HUES48 (cell line): ENCODE data around the gene PATE3.

Experiments
- H3K27ac ChIP-seq: one replicate; pipeline ENCODE4 v1.7.0; 2013; ENCODE audit warnings: low read depth, low read length, inconsistent platforms
- H3K27me3 ChIP-seq: 2 replicates; pipeline ENCODE4 v1.6.1; 2013; ENCODE audit warnings: mild to moderate bottlenecking, low read length; ENCODE audit not compliant: control insufficient read depth, insufficient read depth
- H3K36me3 ChIP-seq: 2 replicates; pipeline ENCODE4 v1.6.1; 2013; ENCODE audit warnings: low read length; ENCODE audit not compliant: control insufficient read depth, insufficient read depth
- H3K4me1 ChIP-seq: 2 replicates; pipeline ENCODE4 v1.6.1; 2013; ENCODE audit warnings: mild to moderate bottlenecking, low read length; ENCODE audit not compliant: control insufficient read depth, insufficient read depth
- H3K4me3 ChIP-seq: 2 replicates; pipeline ENCODE4 v1.5.1; 2013; ENCODE audit warnings: mild to moderate bottlenecking, low read depth, low read length
- H3K9ac ChIP-seq: 2 replicates; pipeline ENCODE4 v1.6.1; 2013; ENCODE audit warnings: mild to moderate bottlenecking, low read depth, low read length, moderate library complexity
- H3K9me3 ChIP-seq: 2 replicates; pipeline ENCODE4 v1.6.1; 2013; ENCODE audit warnings: low read length; ENCODE audit not compliant: control insufficient read depth, insufficient read depth

PATE3 gene

DNA sequence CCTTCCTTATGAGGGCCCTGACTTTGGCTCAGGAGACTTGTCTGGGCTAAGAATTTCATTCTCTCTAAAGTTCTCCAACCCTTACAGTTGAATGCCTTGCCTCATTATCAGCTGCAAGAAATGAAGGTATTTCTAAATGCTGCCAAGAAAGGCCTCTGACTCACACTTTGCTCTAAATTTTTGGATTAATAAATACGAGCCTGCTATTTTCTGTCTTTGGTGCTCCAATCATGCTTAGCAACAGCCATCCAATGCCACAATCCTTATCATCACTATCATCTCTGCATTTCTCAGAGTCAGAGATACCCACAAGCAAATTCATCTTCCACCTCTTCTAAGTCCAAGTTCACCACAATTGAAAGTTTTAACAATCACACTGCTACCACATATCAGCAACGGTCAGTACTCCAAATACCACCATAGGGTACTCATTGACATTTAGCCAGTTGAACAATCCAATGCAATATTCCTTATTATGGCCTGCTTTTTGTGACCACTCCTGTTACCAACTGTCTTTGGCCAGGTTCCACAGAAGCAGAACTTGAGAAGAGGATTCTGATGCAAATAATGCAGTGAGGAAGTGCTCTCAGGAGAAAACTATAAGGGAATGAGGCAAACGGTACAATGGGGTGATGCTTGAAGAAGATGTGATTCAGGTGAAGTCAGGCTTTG lies 15.0 kb upstream of the PATE3 start:
- Histone ChIP-seq H3K27me3 (no peaks in the 10 kb centered on the region), H3K4me1 (no peaks in the 10 kb centered on the region), H3K4me3 (no peak overlapping the region), H3K36me3 (no peaks in the 10 kb centered on the region), H3K9me3 (no peaks in the 10 kb centered on the region), H3K27ac (no peak overlapping the region), H3K9ac (no peak overlapping the region)

GRCh38 chr11:125773516-125773915 lies 14.4 kb upstream of the PATE3 start:
- Histone ChIP-seq H3K27ac (no peak overlapping the region), H3K4me1 (no peaks in the 10 kb centered on the region), H3K9me3 (no peaks in the 10 kb centered on the region), H3K36me3 (no peaks in the 10 kb centered on the region), H3K9ac (no peak overlapping the region), H3K27me3 (no peaks in the 10 kb centered on the region), H3K4me3 (no peak overlapping the region)

DNA sequence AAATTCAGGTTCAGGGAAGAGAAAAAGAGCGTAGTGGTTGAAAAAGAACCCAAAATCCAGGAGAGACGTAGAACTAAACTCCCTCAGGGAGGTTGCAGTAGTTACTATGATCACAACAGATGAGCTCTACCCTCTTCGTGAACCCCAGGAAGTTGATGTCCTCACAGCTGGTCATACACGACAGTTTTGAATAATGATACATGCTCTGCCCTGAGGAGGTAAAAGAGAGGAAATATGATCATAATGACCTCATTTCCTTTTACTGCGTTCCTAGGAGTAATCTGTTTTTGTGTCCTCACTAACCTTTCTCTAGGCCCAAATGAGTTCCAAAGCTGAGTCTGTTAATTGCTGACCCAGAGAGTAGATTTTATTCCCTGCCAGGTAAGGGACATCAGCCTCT lies 10.6 kb upstream of the PATE3 start:
- H3K9ac ChIP-seq: no peak overlapping the region
- H3K27me3 ChIP-seq: no peaks in the 10 kb centered on the region
- no peaks in the 10 kb centered on the region for H3K36me3 ChIP-seq
- H3K9me3 ChIP-seq: no peaks in the 10 kb centered on the region
- no peak overlapping the region for H3K27ac ChIP-seq
- H3K4me1 ChIP-seq: no peaks in the 10 kb centered on the region
- no peak overlapping the region for H3K4me3 ChIP-seq

GRCh38 chr11:125778728-125779127 lies 9.2 kb upstream of the PATE3 start, which contains the start of gene PATE2:
TSS of gene PATE2 (minus strand) at chr11:125778828. CDS start at chr11:125778773, 55 bp downstream.
- Histone ChIP-seq H3K27me3 (no peaks in the 10 kb centered on the region), H3K9ac (no peak within 1 kb of the TSS), H3K36me3 (no peaks in the 10 kb centered on the region), H3K9me3 (no peaks in the 10 kb centered on the region), H3K4me1 (no peaks in the 10 kb centered on the region), H3K27ac (no peak within 1 kb of the TSS), H3K4me3 (no peak within 1 kb of the TSS)

GRCh38 chr11:125784678-125785077 lies 3.2 kb upstream of the PATE3 start:
- H3K27me3 ChIP-seq: no peaks in the 10 kb centered on the region
- H3K36me3 ChIP-seq: no peaks in the 10 kb centered on the region

GRCh38 chr11:125790825-125791224 lies 2.9 kb downstream of the PATE3 start:
- Histone ChIP-seq H3K4me3 (no peak overlapping the region), H3K36me3 (no peaks in the 10 kb centered on the region), H3K27me3 (no peaks in the 10 kb centered on the region), H3K9ac (no peak overlapping the region), H3K9me3 (peaks cover 6% of the 10 kb centered on the region; the same call in 1 of the 2 replicates), H3K4me1 (no peaks in the 10 kb centered on the region), H3K27ac (no peak overlapping the region)

More at GRCh38 chr11:125784678-125785077, 3.2 kb upstream of the PATE3 start:
- Histone ChIP-seq H3K9ac (no peak overlapping the region), H3K9me3 (no peaks in the 10 kb centered on the region), H3K4me1 (no peaks in the 10 kb centered on the region), H3K27ac (no peak overlapping the region), H3K4me3 (no peak overlapping the region)

- Histone ChIP-seq H3K4me1 (peaks cover 9% of the 10 kb centered on the region), H3K9ac (no peak overlapping the region), H3K36me3 (no peaks in the 10 kb centered on the region), H3K9me3 (peaks cover 10% of the 10 kb centered on the region), H3K4me3 (no peak overlapping the region), H3K27ac (peak overlapping the region; percentile 35), H3K27me3 (no peaks in the 10 kb centered on the region)
These were observed 9.7 kb downstream of the PATE3 start for GRCh38 chr11:125797641-125798040.

DNA sequence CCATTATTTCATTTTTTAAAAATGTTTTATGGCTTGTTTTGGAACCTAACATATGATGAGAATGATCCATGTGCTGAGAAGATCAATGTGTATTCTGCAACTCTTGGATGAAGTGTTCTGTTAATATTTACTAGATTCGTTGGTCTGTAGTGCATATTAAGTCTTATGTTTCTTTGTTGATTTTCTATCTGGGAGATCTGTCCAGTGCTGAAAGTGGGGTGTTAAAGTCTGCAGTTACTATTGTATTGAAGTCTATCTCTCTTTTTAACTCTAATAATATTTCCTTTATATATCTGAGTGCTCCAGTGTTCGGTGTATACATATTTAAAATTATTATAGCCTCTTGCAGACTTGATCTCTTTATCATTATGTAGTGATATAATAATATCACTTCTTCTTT lies 11.9 kb downstream of the PATE3 start:
- Histone ChIP-seq H3K27me3 (no peaks in the 10 kb centered on the region), H3K4me1 (peaks cover 9% of the 10 kb centered on the region), H3K9ac (no peak overlapping the region), H3K4me3 (no peak overlapping the region), H3K36me3 (no peaks in the 10 kb centered on the region), H3K27ac (no peak overlapping the region), H3K9me3 (peaks cover 4% of the 10 kb centered on the region; the same call in 1 of the 2 replicates)

- no peaks in the 10 kb centered on the region for H3K27me3 ChIP-seq
- peaks cover 4% of the 10 kb centered on the region; the same call in 1 of the 2 replicates for H3K9me3 ChIP-seq
- no peak overlapping the region for H3K4me3 ChIP-seq
- H3K27ac ChIP-seq: no peak overlapping the region
- peaks cover 9% of the 10 kb centered on the region for H3K4me1 ChIP-seq
- H3K36me3 ChIP-seq: no peaks in the 10 kb centered on the region
- H3K9ac ChIP-seq: no peak overlapping the region
These were observed 14.5 kb downstream of the PATE3 start for GRCh38 chr11:125802387-125802786.

GRCh38 chr11:125807909-125808308 lies 20.0 kb downstream of the PATE3 start:
- Histone ChIP-seq H3K4me3 (no peak overlapping the region), H3K9me3 (no peaks in the 10 kb centered on the region), H3K27me3 (no peaks in the 10 kb centered on the region), H3K9ac (no peak overlapping the region), H3K27ac (no peak overlapping the region), H3K4me1 (no peaks in the 10 kb centered on the region), H3K36me3 (no peaks in the 10 kb centered on the region)

DNA sequence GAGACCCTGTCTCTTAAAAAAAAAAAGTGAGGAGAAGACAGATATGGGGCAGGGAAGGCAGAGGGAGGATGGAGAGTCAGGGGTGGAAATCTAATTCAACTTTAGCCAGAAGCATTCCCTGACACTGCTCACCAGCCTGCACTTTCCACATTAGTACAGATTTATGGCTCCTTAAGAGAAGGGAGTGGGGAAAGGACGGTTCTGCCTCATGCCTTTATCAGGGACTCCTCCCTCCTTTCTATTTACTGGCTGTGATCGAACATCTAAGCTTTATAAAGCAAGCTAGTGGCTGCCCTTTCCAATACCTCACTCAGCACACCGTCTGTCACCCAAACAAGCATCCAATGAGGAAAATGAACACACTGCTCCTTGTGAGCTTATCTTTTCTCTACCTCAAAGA lies 45.1 kb downstream of the PATE3 start, which contains the start of gene PATE4:
Gene PATE4 (plus strand): TSS at position 301 of the 400 bp plus-strand sequence. CDS start 44 bp downstream, at position 345.
- no peak within 1 kb of the TSS for H3K4me3 ChIP-seq
- H3K36me3 ChIP-seq: no peaks in the 10 kb centered on the region
- no peaks in the 10 kb centered on the region for H3K4me1 ChIP-seq
- H3K27ac ChIP-seq: no peak within 1 kb of the TSS
- H3K9ac ChIP-seq: no peak within 1 kb of the TSS
- H3K9me3 ChIP-seq: peaks cover 4% of the 10 kb centered on the region; the same call in 1 of the 2 replicates
- no peaks in the 10 kb centered on the region for H3K27me3 ChIP-seq
